Fibroblast of mammary gland (primary cell): ENCODE measurements around the gene TES.

Source experiments
- DNase-seq: peaks from one replicate; pipeline ENCODE4 v3.0.0-alpha.2; 2010; ENCODE audit warnings: low read depth
- H3K4me3 ChIP-seq: 2 replicates; pipeline ENCODE4 v1.5.1; 2011; ENCODE audit warnings: low read depth, mild to moderate bottlenecking, low read length, moderate library complexity; ENCODE audit not compliant: control insufficient read depth
- TF ChIP-seq, protein P1 (sequence below): conservative IDR thresholded peaks from 2 replicates; pipeline ENCODE4 v1.5.1; 2011; ENCODE audit warnings: low read depth, low read length, inconsistent platforms; ENCODE audit not compliant: control insufficient read depth, insufficient read depth

The TES gene, protein sequence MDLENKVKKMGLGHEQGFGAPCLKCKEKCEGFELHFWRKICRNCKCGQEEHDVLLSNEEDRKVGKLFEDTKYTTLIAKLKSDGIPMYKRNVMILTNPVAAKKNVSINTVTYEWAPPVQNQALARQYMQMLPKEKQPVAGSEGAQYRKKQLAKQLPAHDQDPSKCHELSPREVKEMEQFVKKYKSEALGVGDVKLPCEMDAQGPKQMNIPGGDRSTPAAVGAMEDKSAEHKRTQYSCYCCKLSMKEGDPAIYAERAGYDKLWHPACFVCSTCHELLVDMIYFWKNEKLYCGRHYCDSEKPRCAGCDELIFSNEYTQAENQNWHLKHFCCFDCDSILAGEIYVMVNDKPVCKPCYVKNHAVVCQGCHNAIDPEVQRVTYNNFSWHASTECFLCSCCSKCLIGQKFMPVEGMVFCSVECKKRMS

DNA sequence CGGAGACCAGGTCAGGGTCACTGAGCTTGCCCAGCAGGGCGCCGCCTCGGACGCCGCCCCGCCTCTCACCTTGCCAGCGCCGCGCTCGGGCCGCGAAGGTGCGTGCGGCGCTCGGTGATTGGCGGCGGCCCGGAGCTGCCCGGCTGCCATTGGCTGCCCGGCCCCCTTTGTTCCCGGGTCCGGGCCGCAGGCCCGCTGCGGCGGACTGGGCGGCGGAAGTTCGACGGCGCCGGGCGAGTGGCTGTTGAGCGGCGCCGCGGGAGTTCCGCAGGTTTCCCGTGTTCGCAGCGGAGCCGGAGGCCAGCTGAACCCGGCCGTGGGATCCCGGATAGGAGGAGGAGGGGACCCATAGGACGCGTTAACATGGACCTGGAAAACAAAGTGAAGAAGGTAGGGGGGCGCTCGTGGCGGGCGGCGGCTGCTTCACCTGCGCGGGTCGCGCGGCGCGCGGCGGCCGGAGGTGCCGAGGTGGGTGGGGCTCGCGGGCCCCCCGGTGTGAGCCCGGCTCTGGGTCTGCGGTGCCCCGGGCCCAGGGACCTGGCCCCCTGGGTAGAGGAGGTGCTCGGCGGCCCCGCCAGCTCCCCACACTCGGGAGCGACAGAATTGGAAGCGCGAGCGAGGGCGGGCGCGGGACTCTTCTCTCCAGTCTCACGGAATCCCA lies at the start of gene TES:
Gene TES (plus strand): TSS at position 195 of the 661 bp plus-strand sequence. CDS start 169 bp downstream, at position 364.
- no peak for DNase-seq
- TF ChIP-seq, protein P1, sequence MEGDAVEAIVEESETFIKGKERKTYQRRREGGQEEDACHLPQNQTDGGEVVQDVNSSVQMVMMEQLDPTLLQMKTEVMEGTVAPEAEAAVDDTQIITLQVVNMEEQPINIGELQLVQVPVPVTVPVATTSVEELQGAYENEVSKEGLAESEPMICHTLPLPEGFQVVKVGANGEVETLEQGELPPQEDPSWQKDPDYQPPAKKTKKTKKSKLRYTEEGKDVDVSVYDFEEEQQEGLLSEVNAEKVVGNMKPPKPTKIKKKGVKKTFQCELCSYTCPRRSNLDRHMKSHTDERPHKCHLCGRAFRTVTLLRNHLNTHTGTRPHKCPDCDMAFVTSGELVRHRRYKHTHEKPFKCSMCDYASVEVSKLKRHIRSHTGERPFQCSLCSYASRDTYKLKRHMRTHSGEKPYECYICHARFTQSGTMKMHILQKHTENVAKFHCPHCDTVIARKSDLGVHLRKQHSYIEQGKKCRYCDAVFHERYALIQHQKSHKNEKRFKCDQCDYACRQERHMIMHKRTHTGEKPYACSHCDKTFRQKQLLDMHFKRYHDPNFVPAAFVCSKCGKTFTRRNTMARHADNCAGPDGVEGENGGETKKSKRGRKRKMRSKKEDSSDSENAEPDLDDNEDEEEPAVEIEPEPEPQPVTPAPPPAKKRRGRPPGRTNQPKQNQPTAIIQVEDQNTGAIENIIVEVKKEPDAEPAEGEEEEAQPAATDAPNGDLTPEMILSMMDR, result no peak
- H3K4me3 ChIP-seq, result peak within 1 kb of the TSS; percentile 87

DNA sequence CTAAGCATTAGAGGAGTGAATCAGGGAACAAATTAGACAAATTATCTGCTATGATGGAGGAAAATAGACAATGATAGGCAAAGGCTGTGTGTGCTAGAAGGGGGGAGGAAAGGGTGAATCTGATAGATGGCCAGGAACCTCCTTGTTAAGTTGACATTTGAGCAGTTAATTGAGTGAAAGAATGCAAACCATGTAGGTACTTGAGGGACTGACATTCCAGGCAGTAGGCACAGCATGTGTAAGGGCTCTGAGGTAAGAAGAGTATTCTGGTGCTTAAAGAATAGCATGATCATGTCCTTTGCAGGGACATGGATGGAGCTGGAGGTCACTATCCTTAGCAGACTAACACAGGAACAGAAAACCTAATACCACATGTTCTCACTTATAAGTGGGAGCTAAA lies 48.6 kb upstream of the TES start:
- no peak overlapping the region for H3K4me3 ChIP-seq
- TF ChIP-seq, protein P1, result no peak
- no peak for DNase-seq

DNA sequence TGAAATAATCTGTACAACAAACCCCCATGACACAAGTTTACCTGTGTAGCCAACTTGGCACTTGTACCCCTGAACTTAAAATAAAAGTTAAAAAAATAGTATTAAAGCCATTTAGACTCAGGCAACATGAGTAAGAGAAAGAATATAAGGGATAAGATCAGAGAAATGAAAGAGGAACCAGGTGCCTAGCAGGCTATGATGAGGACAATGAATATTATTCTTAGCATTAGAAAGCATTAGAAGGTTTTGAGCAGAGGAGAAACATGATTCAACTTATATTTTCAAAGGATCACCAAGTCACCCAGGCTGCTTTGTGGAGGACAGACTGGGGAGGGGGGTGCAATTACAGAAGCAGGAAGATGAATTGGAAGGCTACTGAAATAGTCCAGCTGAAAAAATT lies 48.1 kb upstream of the TES start:
- H3K4me3 ChIP-seq, result no peak overlapping the region
- TF ChIP-seq, protein P1, result no peak
- DNase-seq, result no peak

DNA sequence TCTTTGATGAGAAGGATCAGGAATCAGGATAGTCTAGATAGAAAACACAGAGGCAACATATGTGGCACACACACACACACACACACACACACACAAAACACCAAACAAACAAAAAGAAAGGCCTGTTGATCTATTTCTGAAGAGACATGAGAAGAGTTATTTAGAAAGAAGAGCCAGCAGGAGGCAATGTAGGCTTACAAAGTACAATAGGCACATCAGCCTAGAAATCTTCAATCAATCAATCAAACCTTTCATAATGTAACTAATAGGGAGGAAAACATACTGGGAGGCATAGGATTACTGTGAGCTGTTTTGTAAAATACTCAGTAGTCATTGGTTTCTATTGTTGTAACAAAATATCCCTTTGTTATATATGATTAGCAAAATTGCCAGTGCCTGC lies 47.3 kb upstream of the TES start:
- no peak overlapping the region for H3K4me3 ChIP-seq
- TF ChIP-seq, protein P1, result peak; percentile 19
- DNase-seq, result no peak

DNA sequence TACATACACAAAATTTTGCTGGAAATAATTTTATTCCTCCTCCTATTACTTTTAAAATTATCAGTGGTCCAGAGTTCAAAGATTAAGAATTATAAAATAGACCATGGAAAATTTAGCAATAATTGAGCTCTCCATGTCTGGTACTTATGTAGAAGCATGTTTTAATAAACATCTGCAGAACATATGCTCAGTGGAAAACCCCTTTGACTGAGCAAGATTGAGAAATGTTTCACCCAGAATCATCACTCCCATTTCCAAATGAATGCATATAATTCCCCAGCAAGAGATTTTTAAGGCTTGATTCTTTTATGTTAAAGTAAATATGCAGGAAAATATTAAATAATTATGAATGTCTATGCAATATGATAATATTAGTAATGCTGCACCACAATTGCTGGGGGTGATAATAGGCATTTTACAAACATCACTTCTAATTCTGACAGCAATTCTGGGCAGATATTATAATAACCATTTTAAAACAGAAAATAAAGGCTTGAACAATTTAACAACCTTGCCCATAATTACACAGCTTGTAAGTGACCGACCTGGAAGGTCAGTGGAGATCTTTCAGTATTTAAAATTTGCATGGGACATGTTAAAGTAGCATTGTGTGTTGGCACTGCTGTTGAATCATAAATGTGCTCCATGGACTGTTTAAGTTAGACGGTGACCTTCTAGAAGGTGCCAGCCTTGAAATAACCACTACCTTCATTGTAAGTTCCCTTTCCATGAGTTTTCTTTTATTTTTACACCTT lies 45.6 kb upstream of the TES start:
- DNase-seq, result peak; percentile 64

DNA sequence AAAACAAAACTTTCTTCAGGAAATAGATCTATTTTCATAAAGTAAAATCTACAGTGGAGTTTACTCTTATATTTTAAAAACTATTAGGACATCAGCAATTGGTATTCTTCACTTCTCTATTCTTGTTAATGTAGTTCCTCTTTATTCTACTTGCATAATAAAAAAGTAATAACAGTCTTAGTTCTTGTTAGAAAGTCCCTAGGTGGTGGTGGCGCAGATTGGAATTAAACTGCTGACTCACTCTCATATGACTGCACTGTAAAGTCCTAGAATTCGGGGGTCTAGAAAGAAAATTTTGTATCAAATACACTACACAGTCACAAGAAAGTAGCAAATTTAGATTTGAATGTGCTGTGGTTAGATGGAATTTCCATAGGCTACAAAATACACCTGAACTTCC lies 44.6 kb upstream of the TES start:
- TF ChIP-seq, protein P1, result no peak
- no peak overlapping the region for H3K4me3 ChIP-seq
- no peak for DNase-seq

More for the DNA sequence above, 45.6 kb upstream of the TES start:
- no peak overlapping the region for H3K4me3 ChIP-seq
- TF ChIP-seq, protein P1, result no peak
